ENCODE results near the gene APP.

- TF ChIP-seq, protein P1, sequence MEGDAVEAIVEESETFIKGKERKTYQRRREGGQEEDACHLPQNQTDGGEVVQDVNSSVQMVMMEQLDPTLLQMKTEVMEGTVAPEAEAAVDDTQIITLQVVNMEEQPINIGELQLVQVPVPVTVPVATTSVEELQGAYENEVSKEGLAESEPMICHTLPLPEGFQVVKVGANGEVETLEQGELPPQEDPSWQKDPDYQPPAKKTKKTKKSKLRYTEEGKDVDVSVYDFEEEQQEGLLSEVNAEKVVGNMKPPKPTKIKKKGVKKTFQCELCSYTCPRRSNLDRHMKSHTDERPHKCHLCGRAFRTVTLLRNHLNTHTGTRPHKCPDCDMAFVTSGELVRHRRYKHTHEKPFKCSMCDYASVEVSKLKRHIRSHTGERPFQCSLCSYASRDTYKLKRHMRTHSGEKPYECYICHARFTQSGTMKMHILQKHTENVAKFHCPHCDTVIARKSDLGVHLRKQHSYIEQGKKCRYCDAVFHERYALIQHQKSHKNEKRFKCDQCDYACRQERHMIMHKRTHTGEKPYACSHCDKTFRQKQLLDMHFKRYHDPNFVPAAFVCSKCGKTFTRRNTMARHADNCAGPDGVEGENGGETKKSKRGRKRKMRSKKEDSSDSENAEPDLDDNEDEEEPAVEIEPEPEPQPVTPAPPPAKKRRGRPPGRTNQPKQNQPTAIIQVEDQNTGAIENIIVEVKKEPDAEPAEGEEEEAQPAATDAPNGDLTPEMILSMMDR (conservative IDR thresholded peaks at IDR 0.05): no peak
- no peak for TF ChIP-seq EZH2 (IDR thresholded peaks at IDR 0.05; ENCODE audit: low read depth)
These were observed 202.6 kb downstream of the APP start for GRCh38 chr21:25967901-25968438.

Data from PC-9 (cell line).